IMR-90 (cell line): ENCODE data around the gene SELENOT.

ENCODE experiments used
- BHLHE40 ChIP-seq: fragments of 150-350 bp; IDR thresholded peaks from 2 replicates; pipeline ENCODE4 v1.6.1; 2016; ENCODE audit warnings: mild to moderate bottlenecking, low read depth, low read length
- CTCF ChIP-seq: conservative IDR thresholded peaks from 2 replicates; pipeline ENCODE4 v1.5.1; 2012; ENCODE audit warnings: mild to moderate bottlenecking, low read depth, low read length, improper control_type of control experiment
- ELK1 ChIP-seq: fragments of 150-350 bp; IDR thresholded peaks from 2 replicates; pipeline ENCODE4 v1.6.1; 2016; ENCODE audit warnings: low read depth, mild to moderate bottlenecking, low read length, moderate library complexity, borderline replicate concordance
- MAFK ChIP-seq: IDR thresholded peaks from 2 replicates; pipeline ENCODE4 v1.6.1; 2012; ENCODE audit warnings: low read depth, low read length, improper control_type of control experiment
- MXI1 ChIP-seq: IDR thresholded peaks from 2 replicates; pipeline ENCODE4 v1.6.1; 2012; ENCODE audit warnings: low read depth, mild to moderate bottlenecking, low read length, moderate library complexity, borderline replicate concordance
- POLR2A ChIP-seq: IDR thresholded peaks from 2 replicates; pipeline ENCODE4 v1.6.1; 2012; ENCODE audit warnings: mild to moderate bottlenecking, low read depth, low read length
- RAD21 ChIP-seq: IDR thresholded peaks from 2 replicates; pipeline ENCODE4 v1.6.1; 2012; ENCODE audit warnings: low read length, improper control_type of control experiment
- RFX5 ChIP-seq: IDR thresholded peaks from 2 replicates; pipeline ENCODE4 v1.8.0; 2012; ENCODE audit warnings: low read depth, mild to moderate bottlenecking, low read length, moderate library complexity
- SMC3 ChIP-seq: fragments of 150-350 bp; IDR thresholded peaks from 2 replicates; pipeline ENCODE4 v1.6.1; 2016; ENCODE audit warnings: low read depth, mild to moderate bottlenecking, antibody characterized with exemption, low read length, moderate library complexity
- USF2 ChIP-seq: fragments of 150-350 bp; IDR thresholded peaks from 2 replicates; pipeline ENCODE4 v1.6.1; 2017; ENCODE audit warnings: mild to moderate bottlenecking, antibody characterized with exemption, low read length, low read depth

GRCh38 chr3:150653110-150653561 is 50.0 kb downstream of the SELENOT start:
- no peak for TF ChIP-seq SMC3
- TF ChIP-seq POLR2A, result no peak
- TF ChIP-seq CTCF, result no peak
- no peak for TF ChIP-seq MAFK
- no peak for TF ChIP-seq USF2
- no peak for TF ChIP-seq ELK1
- TF ChIP-seq RAD21, result no peak
- TF ChIP-seq BHLHE40, result no peak
- TF ChIP-seq MXI1, result no peak
- TF ChIP-seq RFX5, result no peak
